Peyer's patch (tissue), 4 donors: Measurements from ENCODE around the gene FAU.

Experiments
- POLR2A ChIP-seq, 2 donors: fragments of 450-650 bp; IDR thresholded peaks; one replicate each; pipeline ENCODE4 v1.5.1; 2017; ENCODE audit warnings: antibody characterized with exemption in 2 of 2, mild to moderate bottlenecking in 2 of 2, moderate library complexity in 2 of 2
- TF ChIP-seq, protein P1 (sequence below), 6 experiments: fragments of 450-650 bp in 4 of 6; fragments of 200-600 bp in 2 of 6; sonication (generic) in 1 of 6; IDR thresholded peaks; one replicate each; pipeline ENCODE4 v1.5.1; 2017 to 2019; ENCODE audit warnings: antibody characterized with exemption in 6 of 6, mild to moderate bottlenecking in 3 of 6, moderate library complexity in 1 of 6

DNA sequence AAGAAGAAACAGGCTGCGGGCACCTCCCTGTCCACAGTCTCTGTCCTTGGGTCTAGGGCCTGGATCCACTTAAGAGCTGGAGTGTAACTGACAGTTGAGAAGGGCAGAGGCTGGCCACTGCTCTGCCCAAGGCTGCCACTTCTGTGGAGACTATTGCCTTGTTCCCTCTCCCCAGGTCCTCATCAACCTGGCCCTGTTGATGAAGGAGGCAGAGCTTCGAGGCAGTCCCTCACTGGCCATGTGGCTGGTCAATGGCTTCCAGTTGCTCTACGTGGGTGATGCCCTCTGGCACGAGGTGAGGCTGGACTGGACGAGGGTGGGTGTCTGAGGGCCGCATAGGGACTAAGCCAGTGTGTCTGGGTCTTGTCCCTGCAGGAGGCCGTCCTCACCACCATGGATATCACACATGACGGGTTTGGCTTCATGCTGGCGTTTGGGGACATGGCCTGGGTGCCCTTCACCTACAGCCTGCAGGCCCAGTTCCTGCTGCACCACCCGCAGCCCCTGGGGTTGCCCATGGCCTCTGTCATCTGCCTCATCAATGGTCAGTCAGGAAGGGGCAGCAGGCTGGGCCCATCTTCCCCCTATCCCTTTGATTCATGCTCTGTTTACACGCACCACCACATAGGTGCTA lies 7.3 kb downstream of the FAU start:
- TF ChIP-seq, protein P1, sequence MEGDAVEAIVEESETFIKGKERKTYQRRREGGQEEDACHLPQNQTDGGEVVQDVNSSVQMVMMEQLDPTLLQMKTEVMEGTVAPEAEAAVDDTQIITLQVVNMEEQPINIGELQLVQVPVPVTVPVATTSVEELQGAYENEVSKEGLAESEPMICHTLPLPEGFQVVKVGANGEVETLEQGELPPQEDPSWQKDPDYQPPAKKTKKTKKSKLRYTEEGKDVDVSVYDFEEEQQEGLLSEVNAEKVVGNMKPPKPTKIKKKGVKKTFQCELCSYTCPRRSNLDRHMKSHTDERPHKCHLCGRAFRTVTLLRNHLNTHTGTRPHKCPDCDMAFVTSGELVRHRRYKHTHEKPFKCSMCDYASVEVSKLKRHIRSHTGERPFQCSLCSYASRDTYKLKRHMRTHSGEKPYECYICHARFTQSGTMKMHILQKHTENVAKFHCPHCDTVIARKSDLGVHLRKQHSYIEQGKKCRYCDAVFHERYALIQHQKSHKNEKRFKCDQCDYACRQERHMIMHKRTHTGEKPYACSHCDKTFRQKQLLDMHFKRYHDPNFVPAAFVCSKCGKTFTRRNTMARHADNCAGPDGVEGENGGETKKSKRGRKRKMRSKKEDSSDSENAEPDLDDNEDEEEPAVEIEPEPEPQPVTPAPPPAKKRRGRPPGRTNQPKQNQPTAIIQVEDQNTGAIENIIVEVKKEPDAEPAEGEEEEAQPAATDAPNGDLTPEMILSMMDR (IDR thresholded peaks at IDR 0.05), result no peak
- no peak for TF ChIP-seq POLR2A (IDR thresholded peaks at IDR 0.05)
